OCI-LY7 (cell line): Measurements from ENCODE around the gene TWIST2. TPM values are rescaled to one million over a fixed set of nuclear protein-coding genes. Genes with fewer than 3 reads are reported as not detected.

Experiments used
- BruUV-seq: library from RNA; stranded (reverse); fragments of 400-500 nt; replicated peaks from 2 replicates; lab custom pipeline; 2021; lab: Mats Ljungman, UMichigan
- CTCF ChIA-PET: fragments of 300-600 bp; sonication (Branson Sonifier 250); formaldehyde crosslinking; loops from one replicate; lab custom pipeline; 2022; ENCODE audit warnings: antibody characterized with exemption; ENCODE audit not compliant: unreplicated experiment; lab: Charles Lee
- POLR2A ChIA-PET: fragments of 300-600 bp; sonication (Branson Sonifier 250); formaldehyde crosslinking; loops from one replicate; lab custom pipeline; 2022; ENCODE audit warnings: antibody characterized with exemption; lab: Charles Lee
- DNase-seq: peaks from one replicate; pipeline ENCODE4 v3.0.0-alpha.2; 2015; ENCODE audit warnings: low spot score
- H2AFZ ChIP-seq: fragments of 200-600 bp; sonication (generic), shearing (Covaris generic); 2 replicates; pipeline ENCODE4 v1.6.1; 2014; ENCODE audit warnings: mild to moderate bottlenecking, antibody characterized with exemption, low read length, moderate library complexity
- H3K27ac ChIP-seq: fragments of 200-600 bp; sonication (generic); 2 replicates; pipeline ENCODE4 v1.5.1; 2014; ENCODE audit warnings: mixed run types, low read depth, mild to moderate bottlenecking, moderate library complexity, low read length, inconsistent platforms; ENCODE audit not compliant: poor library complexity, severe bottlenecking
- H3K36me3 ChIP-seq: fragments of 200-600 bp; sonication (generic); 2 replicates; pipeline ENCODE4 v1.6.1; 2014; ENCODE audit warnings: mild to moderate bottlenecking, antibody characterized with exemption, low read length, moderate library complexity, mixed read lengths; ENCODE audit not compliant: insufficient read depth
- H3K4me1 ChIP-seq: fragments of 200-600 bp; sonication (generic); 2 replicates; pipeline ENCODE4 v1.5.1; 2014; ENCODE audit warnings: mild to moderate bottlenecking, low read length; ENCODE audit not compliant: insufficient read depth, poor library complexity, severe bottlenecking
- H3K4me2 ChIP-seq: fragments of 200-600 bp; sonication (generic); 2 replicates; pipeline ENCODE4 v1.6.1; 2014; ENCODE audit warnings: mild to moderate bottlenecking, low read length
- H3K4me3 ChIP-seq: fragments of 200-600 bp; sonication (generic); 2 replicates; pipeline ENCODE4 v1.5.1; 2014; ENCODE audit warnings: mild to moderate bottlenecking, low read depth, low read length; ENCODE audit not compliant: poor library complexity, severe bottlenecking
- H3K79me2 ChIP-seq: fragments of 200-600 bp; sonication (generic); 2 replicates; pipeline ENCODE4 v1.6.1; 2016; ENCODE audit warnings: low read depth, mild to moderate bottlenecking, low read length, moderate library complexity, mixed read lengths; ENCODE audit not compliant: insufficient read depth
- H3K9me2 ChIP-seq: fragments of 200-600 bp; sonication (generic); 2 replicates; pipeline ENCODE4 v1.6.1; 2016; ENCODE audit warnings: mild to moderate bottlenecking, low read length, mixed read lengths; ENCODE audit not compliant: insufficient read depth
- H3K9me3 ChIP-seq: fragments of 200-600 bp; sonication (generic); 2 replicates; pipeline ENCODE4 v1.6.1; 2014; ENCODE audit warnings: mild to moderate bottlenecking, mixed run types, low read length, mixed read lengths
- H4K20me1 ChIP-seq: fragments of 200-600 bp; sonication (generic); 2 replicates; pipeline ENCODE4 v1.6.1; 2014; ENCODE audit warnings: mild to moderate bottlenecking, antibody characterized with exemption, low read length, moderate library complexity, mixed read lengths; ENCODE audit not compliant: insufficient read depth
- CTCF ChIP-seq: fragments of 200-600 bp; sonication (generic); conservative IDR thresholded peaks from 2 replicates; pipeline ENCODE4 v1.5.1; 2014; ENCODE audit warnings: mild to moderate bottlenecking, antibody characterized with exemption, low read length, moderate library complexity, mixed read lengths
- EZH2phosphoT487 ChIP-seq: fragments of 200-600 bp; sonication (generic); IDR thresholded peaks from 2 replicates; pipeline ENCODE4 v1.6.1; 2018; ENCODE audit warnings: low read depth, borderline replicate concordance, mild to moderate bottlenecking, mixed run types, antibody characterized with exemption, low read length, moderate library complexity, mixed read lengths
- intact Hi-C: fragments of 100-400 bp; cut with micrococcal nuclease; formaldehyde crosslinking; loops from one replicate; pipeline ENCODE4 v1.10.0; 2022; ENCODE audit not compliant: unreplicated experiment
- total RNA-seq, 2 experiments: library from RNA; depleted of rRNA in 1 of 2; stranded (reverse); fragments of >200 nt in 1 of 2; shearing (Covaris generic) in 1 of 2; gene quantifications; 2 replicates each; pipeline ENCODE4 v1.2.3, GENCODE V29; 2014 to 2022

The TWIST2 gene
- total RNA-seq, 2 experiments from 2014 or later = not detected

- DNase-seq = no peak
- Histone ChIP-seq H3K9me2 (no peaks in the 10 kb centered on the region), H3K4me3 (no peak overlapping the region), H2AFZ (no peak overlapping the region), H3K4me1 (no peaks in the 10 kb centered on the region), H3K9me3 (no peaks in the 10 kb centered on the region), H3K36me3 (no peaks in the 10 kb centered on the region), H3K79me2 (no peaks in the 10 kb centered on the region), H4K20me1 (no peaks in the 10 kb centered on the region), H3K27ac (no peak overlapping the region), H3K4me2 (no peak overlapping the region)
- ChIA-PET POLR2A (no interaction called here), CTCF (no interaction called here)
- TF ChIP-seq EZH2phosphoT487 (no peak), CTCF (no peak)
- intact Hi-C loops = no loop called here
- no TSS peak for BruUV-seq
These were observed 17.3 kb downstream of the TWIST2 start for GRCh38 chr2:238865015-238865719.

GRCh38 chr2:238865744-238866355, 18.0 kb downstream of the TWIST2 start:
- H3K9me3 ChIP-seq = no peaks in the 10 kb centered on the region
- BruUV-seq = no TSS peak
- H4K20me1 ChIP-seq = no peaks in the 10 kb centered on the region
- H3K36me3 ChIP-seq = no peaks in the 10 kb centered on the region
- DNase-seq = no peak
- no peaks in the 10 kb centered on the region for H3K4me1 ChIP-seq
- no peaks in the 10 kb centered on the region for H3K79me2 ChIP-seq
- ChIA-PET CTCF (no interaction called here), POLR2A (no interaction called here)
- no peak overlapping the region for H3K27ac ChIP-seq
- H3K9me2 ChIP-seq = no peaks in the 10 kb centered on the region
- no peak overlapping the region for H2AFZ ChIP-seq
- no peak overlapping the region for H3K4me2 ChIP-seq
- intact Hi-C loops = no loop called here
- no peak overlapping the region for H3K4me3 ChIP-seq
- no peak for TF ChIP-seq EZH2phosphoT487
- TF ChIP-seq CTCF = no peak
